ENCODE results near the gene ACVR1.

Gene ACVR1

DNA sequence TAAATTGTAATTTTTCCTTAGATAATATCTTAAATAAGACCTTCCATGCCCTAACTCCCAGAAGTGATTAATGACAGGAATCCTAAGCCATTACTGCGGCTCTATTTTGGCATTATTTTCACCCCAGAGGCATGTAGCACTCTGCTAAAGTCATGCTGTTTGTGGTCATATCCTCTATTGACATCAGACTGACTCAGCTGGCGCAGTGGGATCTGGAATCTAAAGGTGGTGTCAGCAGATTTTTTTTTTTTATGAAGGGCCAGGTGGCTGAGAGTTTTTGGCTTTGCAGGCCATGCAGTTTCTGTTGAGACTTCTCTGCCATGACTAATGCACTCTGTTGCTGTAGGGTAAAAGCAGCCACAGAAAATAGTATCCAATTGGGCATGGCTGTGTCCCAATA is 183.4 kb downstream of the ACVR1 start:
- no peak for DNase-seq

DNA sequence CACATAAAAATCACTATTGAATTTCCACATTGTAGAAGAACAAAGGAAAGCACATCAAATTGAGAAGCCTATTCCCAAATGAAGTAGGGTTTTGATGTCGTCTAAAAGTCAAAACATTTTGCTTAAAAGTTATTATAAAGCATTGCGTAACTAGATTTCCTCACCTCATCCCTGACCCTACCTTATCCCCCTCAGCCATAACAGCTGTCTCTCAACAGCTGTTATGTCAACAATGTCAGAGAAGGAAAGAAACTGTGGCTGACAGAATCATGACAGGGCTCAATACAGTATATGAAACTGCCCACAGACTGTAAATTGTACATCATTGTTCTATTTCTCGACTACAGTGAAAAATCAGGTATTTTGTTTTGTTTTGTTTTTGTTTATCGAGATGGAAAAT is 184.4 kb downstream of the ACVR1 start:
- no peak for DNase-seq

DNA sequence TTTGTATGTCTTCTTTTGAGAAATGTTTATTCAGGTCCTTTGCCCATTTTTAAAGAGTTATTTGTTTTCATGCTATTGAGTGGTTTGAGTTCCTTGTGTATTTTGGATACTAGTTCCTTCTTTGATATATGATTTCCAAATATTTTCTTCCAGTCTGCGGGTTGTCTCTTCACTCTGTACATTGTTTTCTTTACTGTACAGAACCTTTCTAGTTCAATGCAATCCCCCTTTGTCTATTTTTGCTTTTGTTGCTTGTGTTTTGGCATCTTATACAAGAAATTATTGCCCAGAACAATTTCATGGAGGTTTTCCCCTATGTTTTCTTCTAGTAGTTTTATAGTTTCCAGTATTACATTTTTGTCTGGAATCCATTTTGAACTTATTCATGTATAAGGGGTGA is 185.0 kb downstream of the ACVR1 start:
- no peak for DNase-seq

Measured in activated CD8-positive, alpha-beta memory T cell treated with anti-CD3 and anti-CD28 coated beads for 24 hours (primary cell).